Fibroblast of the aortic adventitia (primary cell): ENCODE results near the gene GRPR. TPM values are rescaled to one million over a fixed set of nuclear protein-coding genes. Genes with fewer than 3 reads are reported as not detected.
"Not testable (repeated sequence)": the region's sequence is repeated elsewhere in the genome, so short reads cannot be mapped to it uniquely, and the experiment has no call there.

Experiments used
- DNase-seq: peaks from one replicate; pipeline ENCODE4 v3.0.0-alpha.2; 2010; ENCODE audit warnings: low read depth
- H3K4me3 ChIP-seq: 2 replicates; pipeline ENCODE4 v1.5.1; 2011; ENCODE audit warnings: low read depth, mild to moderate bottlenecking, control low read depth, low read length, moderate library complexity
- total RNA-seq: library from RNA; depleted of rRNA; stranded (reverse); fragments of >200 nt; gene quantifications from 2 replicates; pipeline ENCODE4 v1.2.3, GENCODE V29; 2012; ENCODE audit warnings: low replicate concordance
- TF ChIP-seq, protein P1 (sequence below): IDR thresholded peaks from 2 replicates; pipeline ENCODE4 v1.5.1; 2011; ENCODE audit warnings: mild to moderate bottlenecking, low read length, control low read depth, inconsistent platforms; ENCODE audit not compliant: insufficient read depth

GRPR gene
- total RNA-seq, 1 donor, result not detected

- DNase-seq, result no peak
- H3K4me3 ChIP-seq, result no peak overlapping the region
- TF ChIP-seq, protein P1, sequence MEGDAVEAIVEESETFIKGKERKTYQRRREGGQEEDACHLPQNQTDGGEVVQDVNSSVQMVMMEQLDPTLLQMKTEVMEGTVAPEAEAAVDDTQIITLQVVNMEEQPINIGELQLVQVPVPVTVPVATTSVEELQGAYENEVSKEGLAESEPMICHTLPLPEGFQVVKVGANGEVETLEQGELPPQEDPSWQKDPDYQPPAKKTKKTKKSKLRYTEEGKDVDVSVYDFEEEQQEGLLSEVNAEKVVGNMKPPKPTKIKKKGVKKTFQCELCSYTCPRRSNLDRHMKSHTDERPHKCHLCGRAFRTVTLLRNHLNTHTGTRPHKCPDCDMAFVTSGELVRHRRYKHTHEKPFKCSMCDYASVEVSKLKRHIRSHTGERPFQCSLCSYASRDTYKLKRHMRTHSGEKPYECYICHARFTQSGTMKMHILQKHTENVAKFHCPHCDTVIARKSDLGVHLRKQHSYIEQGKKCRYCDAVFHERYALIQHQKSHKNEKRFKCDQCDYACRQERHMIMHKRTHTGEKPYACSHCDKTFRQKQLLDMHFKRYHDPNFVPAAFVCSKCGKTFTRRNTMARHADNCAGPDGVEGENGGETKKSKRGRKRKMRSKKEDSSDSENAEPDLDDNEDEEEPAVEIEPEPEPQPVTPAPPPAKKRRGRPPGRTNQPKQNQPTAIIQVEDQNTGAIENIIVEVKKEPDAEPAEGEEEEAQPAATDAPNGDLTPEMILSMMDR, result no peak
Observed at GRCh38 chrX:16155581-16156096, 32.3 kb downstream of the GRPR start.

DNA sequence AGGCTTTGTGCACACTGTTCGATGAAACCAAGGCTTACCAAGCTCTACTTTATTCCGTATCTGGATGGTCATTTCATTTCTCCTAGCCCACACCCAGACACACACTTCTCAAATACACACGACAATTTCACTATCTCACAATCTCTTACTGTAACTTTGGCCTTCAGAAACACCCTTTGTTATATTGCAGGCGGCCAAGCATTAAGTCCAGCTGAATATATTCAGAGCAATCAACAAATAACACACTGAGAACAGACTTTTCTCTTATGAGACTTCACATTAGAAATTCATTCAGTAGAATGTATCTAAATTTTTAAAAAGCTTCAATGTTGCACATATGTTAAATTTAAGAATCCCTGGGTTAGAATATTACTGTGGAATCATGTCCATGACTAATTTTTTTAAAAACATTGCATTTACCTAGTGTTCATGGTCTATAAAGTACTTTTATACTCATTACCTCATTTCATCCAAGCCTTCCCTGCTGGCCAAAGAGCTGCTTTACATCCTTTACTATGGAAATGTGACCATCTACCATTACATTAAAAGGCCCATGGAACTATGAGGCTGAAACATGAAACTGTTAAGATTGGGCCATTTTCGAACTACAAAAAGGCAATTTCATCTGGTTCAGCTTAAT, 33.4 kb downstream of the GRPR start:
- DNase-seq, result no peak
- TF ChIP-seq, protein P1, result no peak
- no peak overlapping the region for H3K4me3 ChIP-seq

GRCh38 chrX:16160729-16161128, 37.4 kb downstream of the GRPR start:
- H3K4me3 ChIP-seq, result no peak overlapping the region
- TF ChIP-seq, protein P1, result no peak

DNA sequence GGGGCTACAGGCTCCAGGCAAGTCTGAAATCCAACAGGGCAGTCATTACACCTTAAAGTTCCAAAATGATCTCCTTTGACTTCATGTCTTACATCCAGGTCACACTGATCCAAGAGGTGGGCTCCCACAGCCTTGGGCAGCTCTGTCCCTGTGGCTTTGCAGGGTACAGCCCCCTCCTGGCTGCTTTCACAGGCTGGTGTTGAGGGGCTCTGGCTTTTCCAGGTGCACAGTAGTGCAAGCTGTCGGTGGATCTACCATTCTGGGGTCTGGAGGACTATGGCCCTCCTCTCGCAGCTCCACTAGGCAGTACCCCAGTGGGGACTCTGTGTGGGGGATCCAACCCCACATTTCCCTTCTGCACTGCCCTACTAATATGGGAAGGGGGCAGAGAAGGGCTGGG, 37.8 kb downstream of the GRPR start:
- not testable (repeated sequence) for DNase-seq, H3K4me3 ChIP-seq

More at GRCh38 chrX:16160729-16161128, 37.4 kb downstream of the GRPR start:
- peak; percentile 75 for DNase-seq

GRCh38 chrX:16162391-16162790, 39.0 kb downstream of the GRPR start:
- no peak overlapping the region for H3K4me3 ChIP-seq
- DNase-seq, result no peak
- TF ChIP-seq, protein P1, result no peak

DNA sequence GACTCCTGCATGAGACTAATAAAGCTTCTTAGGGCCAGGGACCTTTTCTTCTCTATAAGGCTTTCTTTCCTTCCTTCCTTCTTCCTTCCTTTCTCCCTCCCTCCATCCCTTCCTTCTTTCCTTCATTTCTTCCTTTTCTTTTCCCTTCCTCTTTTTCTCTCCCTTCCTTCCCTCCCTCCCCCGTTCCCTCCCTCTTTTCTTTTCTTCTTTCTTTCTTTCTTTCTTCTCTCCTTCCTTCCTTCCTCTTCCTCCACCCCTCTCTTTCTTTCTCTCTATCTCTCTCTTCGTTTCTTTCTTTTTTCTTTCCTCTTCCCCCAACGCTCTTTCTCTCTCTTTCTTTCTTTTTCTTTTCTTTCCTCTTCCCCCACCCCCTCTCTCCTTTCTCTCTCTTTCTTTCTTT, 41.4 kb downstream of the GRPR start:
- H3K4me3 ChIP-seq, result no peak overlapping the region
- TF ChIP-seq, protein P1, result no peak
- no peak for DNase-seq

DNA sequence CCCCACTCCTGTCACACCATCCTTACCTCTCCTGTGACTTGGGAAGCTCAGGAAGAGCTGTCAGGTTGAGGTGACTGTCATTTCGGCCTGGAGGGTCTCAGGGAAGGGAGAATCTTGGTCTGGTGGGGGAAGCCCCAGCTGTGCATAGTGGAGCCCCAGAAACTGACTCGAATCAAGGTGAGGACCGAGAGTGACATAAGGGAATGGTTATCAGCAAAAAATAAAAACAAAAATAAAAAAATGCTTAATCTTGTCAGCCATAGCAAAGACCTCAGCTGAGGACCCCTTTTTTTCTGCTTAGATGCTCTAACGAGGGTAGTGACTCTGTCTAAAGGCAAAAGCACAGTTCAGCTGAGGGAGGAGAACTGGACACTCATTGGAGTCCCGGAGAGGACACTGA, 43.8 kb downstream of the GRPR start, which contains the start of gene MAGEB17:
MAGEB17 (plus strand) TSS at position 301 of the 400 bp plus-strand sequence. CDS start 2,902 bp downstream, outside the sequence.
- no peak for DNase-seq
- TF ChIP-seq, protein P1, result no peak
- no peak within 1 kb of the TSS for H3K4me3 ChIP-seq
